SK-N-SH (cell line): ENCODE measurements around the gene ATXN2. TPM values are rescaled to one million over a fixed set of nuclear protein-coding genes. Genes with fewer than 3 reads are reported as not detected.

Experiments
- CTCF ChIA-PET: fragments of 300-600, 350-600 bp; formaldehyde crosslinking; extraction: SDS; loops from one replicate; lab custom pipeline; 2021; lab: Yijun Ruan, JAX
- POLR2A ChIA-PET: fragments of 350-600 bp; sonication (Branson Sonifier 250); formaldehyde crosslinking; extraction: SDS; loops from one replicate; lab custom pipeline; 2020; ENCODE audit warnings: antibody characterized with exemption, inconsistent platforms; lab: Yijun Ruan, JAX
- DNase-seq: peaks from one replicate; pipeline ENCODE4 v3.0.0; 2012
- H2AFZ ChIP-seq: fragments of 200-600 bp; sonication (generic); 2 replicates; pipeline ENCODE4 v1.8.1; 2016; ENCODE audit warnings: antibody characterized with exemption, mild to moderate bottlenecking, low read depth
- H3F3A ChIP-seq: fragments of 200-600 bp; sonication (generic); replicated peaks from 2 replicates; pipeline ENCODE3; 2016; ENCODE audit warnings: antibody characterized with exemption, mild to moderate bottlenecking; ENCODE audit not compliant: insufficient read depth
- H3K27ac ChIP-seq, 2 experiments: fragments of 200-500 bp in 1 of 2; fragments of 200-600 bp in 1 of 2; sonication (Bioruptor generic) in 1 of 2; sonication (generic), shearing (Covaris generic) in 1 of 2; 2 replicates each; pipeline versions ENCODE4 v1.5.1 to v1.6.1; 2014 to 2016; ENCODE audit warnings: low read depth in 2 of 2, inconsistent platforms in 1 of 2, low read length in 1 of 2, mild to moderate bottlenecking in 1 of 2, mixed read lengths in 1 of 2
- H3K27me3 ChIP-seq: fragments of 200-600 bp; sonication (generic), shearing (Covaris generic); 2 replicates; pipeline ENCODE4 v1.6.1; 2016; ENCODE audit warnings: mixed run types; ENCODE audit not compliant: insufficient read depth
- H3K36me3 ChIP-seq, 2 experiments: fragments of 200-500 bp in 1 of 2; fragments of 200-600 bp in 1 of 2; sonication (Bioruptor generic) in 1 of 2; sonication (generic) in 1 of 2; replicated peaks in 1 of 2; 2 replicates each; pipeline versions ENCODE3 to v1.5.1; 2014 to 2016; ENCODE audit warnings: low read length in 1 of 2, mild to moderate bottlenecking in 1 of 2; ENCODE audit not compliant: insufficient read depth in 2 of 2, control insufficient read depth in 1 of 2
- H3K4me1 ChIP-seq, 2 experiments: fragments of 200-500 bp in 1 of 2; fragments of 200-600 bp in 1 of 2; sonication (Bioruptor generic) in 1 of 2; sonication (generic), shearing (Covaris generic) in 1 of 2; 2 replicates each; pipeline versions ENCODE4 v1.5.1 to v1.6.1; 2014 to 2016; ENCODE audit warnings: low read depth in 1 of 2, low read length in 1 of 2, mixed run types in 1 of 2; ENCODE audit not compliant: insufficient read depth in 2 of 2, control insufficient read depth in 1 of 2
- H3K4me2 ChIP-seq: fragments of 200-600 bp; sonication (generic), shearing (Covaris generic); 2 replicates; pipeline ENCODE4 v1.6.1; 2017; ENCODE audit warnings: mixed run types
- H3K4me3 ChIP-seq, 2 experiments: fragments of 200-500 bp in 1 of 2; fragments of 200-600 bp in 1 of 2; sonication (Bioruptor generic) in 1 of 2; sonication (generic), shearing (Covaris generic) in 1 of 2; 2 replicates each; pipeline versions ENCODE4 v1.5.1 to v1.8.1; 2014 to 2016; ENCODE audit warnings: low read depth in 2 of 2, inconsistent platforms in 1 of 2, low read length in 1 of 2, mild to moderate bottlenecking in 1 of 2, mixed read lengths in 1 of 2, moderate library complexity in 1 of 2
- H3K79me2 ChIP-seq: fragments of 200-600 bp; sonication (generic); 2 replicates; pipeline ENCODE4 v1.8.1; 2017; ENCODE audit warnings: mild to moderate bottlenecking; ENCODE audit not compliant: insufficient read depth
- H3K9ac ChIP-seq: fragments of 200-600 bp; sonication (generic); 2 replicates; pipeline ENCODE4 v1.6.1; 2017; ENCODE audit warnings: mixed run types
- H3K9me2 ChIP-seq: fragments of 200-600 bp; sonication (generic); 2 replicates; pipeline ENCODE4 v1.6.1; 2017; ENCODE audit warnings: mixed run types
- H3K9me3 ChIP-seq: fragments of 200-600 bp; sonication (generic); 2 replicates; pipeline ENCODE4 v1.6.1; 2017; ENCODE audit warnings: mixed run types, mild to moderate bottlenecking, moderate library complexity
- H4K20me1 ChIP-seq: fragments of 200-600 bp; sonication (generic); 2 replicates; pipeline ENCODE4 v1.6.1; 2017; ENCODE audit warnings: mild to moderate bottlenecking, mixed run types; ENCODE audit not compliant: insufficient read depth
- CHD2 ChIP-seq: fragments of 150-350 bp; IDR thresholded peaks from 2 replicates; pipeline ENCODE4 v1.6.1; 2018; ENCODE audit warnings: low read length; ENCODE audit not compliant: partially characterized antibody
- GABPA ChIP-seq: IDR thresholded peaks from 2 replicates; pipeline ENCODE4 v1.4.0; 2012; ENCODE audit warnings: low read depth, mild to moderate bottlenecking
- SIN3A ChIP-seq: IDR thresholded peaks from 2 replicates; pipeline ENCODE4 v1.6.1; 2012; ENCODE audit warnings: low read depth, mild to moderate bottlenecking, low read length, moderate library complexity, borderline replicate concordance
- TCF12 ChIP-seq: IDR thresholded peaks from 2 replicates; pipeline ENCODE4 v1.4.0; 2012
- WGBS: methylation state at CpG from one replicate; pipeline ENCODE4 v1.1.6; 2017; ENCODE audit warnings: low lambda C conversion rate; 5-methylcytosine and 5-hydroxymethylcytosine counted together
- polyA plus RNA-seq, 3 experiments: library from polyadenylated mRNA; depleted of rRNA; stranded (reverse); fragments of >200 nt; gene quantifications; 2 replicates each; pipeline ENCODE4 v1.2.3, GENCODE V29; 2012

The ATXN2 gene, protein sequence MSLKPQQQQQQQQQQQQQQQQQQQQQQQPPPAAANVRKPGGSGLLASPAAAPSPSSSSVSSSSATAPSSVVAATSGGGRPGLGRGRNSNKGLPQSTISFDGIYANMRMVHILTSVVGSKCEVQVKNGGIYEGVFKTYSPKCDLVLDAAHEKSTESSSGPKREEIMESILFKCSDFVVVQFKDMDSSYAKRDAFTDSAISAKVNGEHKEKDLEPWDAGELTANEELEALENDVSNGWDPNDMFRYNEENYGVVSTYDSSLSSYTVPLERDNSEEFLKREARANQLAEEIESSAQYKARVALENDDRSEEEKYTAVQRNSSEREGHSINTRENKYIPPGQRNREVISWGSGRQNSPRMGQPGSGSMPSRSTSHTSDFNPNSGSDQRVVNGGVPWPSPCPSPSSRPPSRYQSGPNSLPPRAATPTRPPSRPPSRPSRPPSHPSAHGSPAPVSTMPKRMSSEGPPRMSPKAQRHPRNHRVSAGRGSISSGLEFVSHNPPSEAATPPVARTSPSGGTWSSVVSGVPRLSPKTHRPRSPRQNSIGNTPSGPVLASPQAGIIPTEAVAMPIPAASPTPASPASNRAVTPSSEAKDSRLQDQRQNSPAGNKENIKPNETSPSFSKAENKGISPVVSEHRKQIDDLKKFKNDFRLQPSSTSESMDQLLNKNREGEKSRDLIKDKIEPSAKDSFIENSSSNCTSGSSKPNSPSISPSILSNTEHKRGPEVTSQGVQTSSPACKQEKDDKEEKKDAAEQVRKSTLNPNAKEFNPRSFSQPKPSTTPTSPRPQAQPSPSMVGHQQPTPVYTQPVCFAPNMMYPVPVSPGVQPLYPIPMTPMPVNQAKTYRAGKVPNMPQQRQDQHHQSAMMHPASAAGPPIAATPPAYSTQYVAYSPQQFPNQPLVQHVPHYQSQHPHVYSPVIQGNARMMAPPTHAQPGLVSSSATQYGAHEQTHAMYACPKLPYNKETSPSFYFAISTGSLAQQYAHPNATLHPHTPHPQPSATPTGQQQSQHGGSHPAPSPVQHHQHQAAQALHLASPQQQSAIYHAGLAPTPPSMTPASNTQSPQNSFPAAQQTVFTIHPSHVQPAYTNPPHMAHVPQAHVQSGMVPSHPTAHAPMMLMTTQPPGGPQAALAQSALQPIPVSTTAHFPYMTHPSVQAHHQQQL
- 22.8 and 35.7 TPM in 2 replicates for polyA plus RNA-seq (2012; rRNA removed)
- 25.2 and 31.2 TPM in 2 replicates for polyA plus RNA-seq (2012; cell fraction: cytosol; rRNA removed)
- polyA plus RNA-seq (2012; cell fraction: nucleus; rRNA removed), result 114 and 133 TPM in 2 replicates

DNA sequence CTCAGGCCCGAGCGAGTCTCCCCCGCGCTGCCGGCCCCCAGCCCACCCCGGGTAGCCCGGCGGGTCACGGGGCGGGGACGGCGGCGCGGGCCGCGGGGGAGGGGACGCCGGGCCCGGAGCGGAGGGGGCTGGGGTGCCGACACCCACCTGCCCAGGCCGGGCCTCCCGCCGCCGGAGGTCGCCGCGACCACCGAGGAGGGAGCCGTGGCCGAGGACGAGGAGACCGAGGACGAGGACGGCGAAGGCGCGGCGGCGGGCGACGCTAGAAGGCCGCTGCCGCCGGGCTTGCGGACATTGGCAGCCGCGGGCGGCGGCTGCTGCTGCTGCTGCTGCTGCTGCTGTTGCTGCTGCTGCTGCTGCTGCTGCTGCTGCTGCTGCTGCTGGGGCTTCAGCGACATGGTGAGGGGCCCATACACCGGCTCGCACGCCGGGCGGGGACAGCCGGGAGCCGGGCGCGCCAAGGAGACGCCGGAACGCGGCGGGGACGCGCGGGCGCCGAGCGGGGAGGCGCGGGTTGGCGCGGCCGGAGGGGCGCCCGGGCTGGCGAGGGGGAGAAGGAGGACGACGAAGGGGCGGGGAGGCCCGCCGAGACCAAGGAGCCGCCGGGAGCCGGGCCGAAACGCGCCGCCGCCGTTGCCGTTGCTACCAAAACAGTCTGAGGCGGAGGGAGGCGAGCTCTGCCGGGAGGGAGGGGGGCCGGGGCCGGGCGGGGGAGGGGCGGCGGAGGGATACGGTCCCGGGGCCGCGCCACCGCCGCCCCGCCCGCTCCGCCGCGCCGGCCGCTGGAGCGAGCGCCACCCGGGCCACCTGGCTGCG lies at the start of gene ATXN2:
Gene ATXN2, minus strand, starts transcription at position 679 of the 816 bp plus-strand sequence. Its CDS starts 281 bp downstream, at position 398.
- POLR2A ChIA-PET, result interaction anchor here (0.5 kb wide), 1 partner anchor 55 kb away, joined by 4 read pairs; no protein-coding TSS in a partner anchor
- peak within 1 kb of the TSS; percentile 81 to 95 for H3K4me3 ChIP-seq
- H3K27ac ChIP-seq, result peak within 1 kb of the TSS; percentile 97 to 98
- peak within 1 kb of the TSS; percentile 93 for H3K9ac ChIP-seq
- H4K20me1 ChIP-seq, result peaks cover 45% of the 10 kb centered on the region
- peaks cover 0 to 9% of the 10 kb centered on the region in 2 experiments for H3K36me3 ChIP-seq
- H2AFZ ChIP-seq, result peak within 1 kb of the TSS; percentile 93
- H3K4me1 ChIP-seq, result peaks cover 8 to 16% of the 10 kb centered on the region in 2 experiments; a peak in 3 of 4 replicates
- H3K27me3 ChIP-seq, result no peaks in the 10 kb centered on the region
- peaks cover 38% of the 10 kb centered on the region for H3F3A ChIP-seq
- no peaks in the 10 kb centered on the region for H3K9me2 ChIP-seq
- peak within 1 kb of the TSS; percentile 88 for H3K4me2 ChIP-seq
- TF ChIP-seq SIN3A (0 out of 2 replicates have a peak, but pooled peaks have one; percentile 9), CHD2 (no peak)
- H3K9me3 ChIP-seq, result no peaks in the 10 kb centered on the region
- peak; percentile 97 for DNase-seq
- H3K79me2 ChIP-seq, result peaks cover 57% of the 10 kb centered on the region
- CTCF ChIA-PET, result no interaction called here
- 4% methylated on average over 15 of the region's 119 CpGs for WGBS

DNA sequence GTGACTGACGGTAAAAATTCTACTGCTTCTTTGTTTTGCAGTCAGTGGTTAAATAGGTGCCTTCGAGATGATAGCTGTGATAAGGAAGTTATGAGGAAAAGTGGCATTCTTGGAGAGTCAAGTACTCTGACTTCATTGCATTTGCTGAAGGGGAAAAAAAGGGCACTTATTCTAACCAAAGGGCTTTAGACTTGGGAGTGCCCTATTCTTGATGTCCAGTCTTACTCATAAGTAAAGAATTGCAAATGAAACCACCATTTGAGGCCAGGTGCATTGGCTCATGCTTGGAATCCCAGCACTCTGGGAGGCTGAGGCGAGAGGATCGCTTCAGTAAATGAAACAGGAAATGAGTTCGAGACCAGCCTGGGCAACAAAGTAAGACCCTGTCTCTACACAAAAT lies 46.3 kb upstream of the ATXN2 start:
- H3K4me2 ChIP-seq, result no peak overlapping the region
- H3K27me3 ChIP-seq, result no peaks in the 10 kb centered on the region
- TF ChIP-seq TCF12 (peak; percentile 22; the same call in 1 of the 2 replicates), GABPA (no peak)
- H2AFZ ChIP-seq, result no peak overlapping the region
- H3F3A ChIP-seq, result no peaks in the 10 kb centered on the region
- ChIA-PET CTCF (interaction anchor here (1.7 kb wide), 1 partner anchor 9 kb away, joined by 4 read pairs; no protein-coding TSS in a partner anchor), POLR2A (no interaction called here)
- no peaks in the 10 kb centered on the region for H3K9me2 ChIP-seq
- no peak overlapping the region for H3K27ac ChIP-seq
- no peak overlapping the region for H3K9ac ChIP-seq
- WGBS, result 86% methylated on average over 5 of the region's 5 CpGs
- H3K4me3 ChIP-seq, result no peak overlapping the region
- peaks cover 29 to 57% of the 10 kb centered on the region in 2 experiments for H3K36me3 ChIP-seq
- no peaks in the 10 kb centered on the region for H4K20me1 ChIP-seq
- 0 out of 2 replicates have a peak, but pooled peaks cover 3% of the 10 kb centered on the region for H3K79me2 ChIP-seq
- H3K9me3 ChIP-seq, result no peaks in the 10 kb centered on the region
- DNase-seq, result no peak
- H3K4me1 ChIP-seq, result no peaks in the 10 kb centered on the region
